Upper lobe of right lung (tissue), 1 donor: ENCODE results near the gene CDH13. TPM values are rescaled to one million over a fixed set of nuclear protein-coding genes. Genes with fewer than 3 reads are reported as not detected.

Source experiments
- ATAC-seq: fragments of 200-7000 bp; cut with Tn5 transposase; one replicate; pipeline ENCODE4 v1.9.1; 2020; ENCODE audit warnings: mild to moderate bottlenecking, moderate library complexity
- DNase-seq: peaks from one replicate; pipeline ENCODE4 v3.0.0-alpha.2; 2020
- H3K27ac ChIP-seq: fragments of 200-600 bp; one replicate; pipeline ENCODE4 v1.8.0; 2022
- H3K27me3 ChIP-seq: fragments of 200-600 bp; one replicate; pipeline ENCODE4 v1.8.0; 2022; ENCODE audit warnings: mild to moderate bottlenecking
- H3K36me3 ChIP-seq: fragments of 200-600 bp; one replicate; pipeline ENCODE4 v1.8.0; 2022
- H3K4me1 ChIP-seq: fragments of 200-600 bp; one replicate; pipeline ENCODE4 v1.8.0; 2022
- H3K4me3 ChIP-seq: fragments of 200-600 bp; one replicate; pipeline ENCODE4 v1.8.0; 2022; ENCODE audit warnings: mild to moderate bottlenecking
- H3K9me3 ChIP-seq: fragments of 200-600 bp; one replicate; pipeline ENCODE4 v1.8.0; 2022
- intact Hi-C: fragments of 100-400 bp; cut with DNase I; formaldehyde crosslinking; loops from one replicate; pipeline ENCODE4 v1.11.0; 2022
- total RNA-seq: library from RNA; stranded (reverse); fragmentation: NEBNext Ultra II Directional; extraction: Animal tissue kit (Norgen Biotek cat#: 25700); gene quantifications from one replicate; pipeline ENCODE4 v1.2.1, GENCODE V29; 2021
- TF ChIP-seq, protein P1 (sequence below): fragments of 200-600 bp; IDR thresholded peaks from one replicate; pipeline ENCODE4 v1.8.0; 2022; ENCODE audit warnings: antibody characterized with exemption
- donor health status: DM: no; HTN: yes; CAD: no; lungs with severe emphysema.

The CDH13 gene
- total RNA-seq, 1 donor from 2014 or later, result 27.2 TPM

GRCh38 chr16:82754716-82755513 is 128.1 kb downstream of the CDH13 start:
- no peaks in the 10 kb centered on the region for H3K27me3 ChIP-seq
- intact Hi-C loops, result no loop called here
- H3K9me3 ChIP-seq, result no peaks in the 10 kb centered on the region
- no peaks in the 10 kb centered on the region for H3K4me1 ChIP-seq
- H3K4me3 ChIP-seq, result no peak overlapping the region
- ATAC-seq (no peak), DNase-seq (no peak)
- H3K36me3 ChIP-seq, result no peaks in the 10 kb centered on the region
- no peak overlapping the region for H3K27ac ChIP-seq
- TF ChIP-seq, protein P1, sequence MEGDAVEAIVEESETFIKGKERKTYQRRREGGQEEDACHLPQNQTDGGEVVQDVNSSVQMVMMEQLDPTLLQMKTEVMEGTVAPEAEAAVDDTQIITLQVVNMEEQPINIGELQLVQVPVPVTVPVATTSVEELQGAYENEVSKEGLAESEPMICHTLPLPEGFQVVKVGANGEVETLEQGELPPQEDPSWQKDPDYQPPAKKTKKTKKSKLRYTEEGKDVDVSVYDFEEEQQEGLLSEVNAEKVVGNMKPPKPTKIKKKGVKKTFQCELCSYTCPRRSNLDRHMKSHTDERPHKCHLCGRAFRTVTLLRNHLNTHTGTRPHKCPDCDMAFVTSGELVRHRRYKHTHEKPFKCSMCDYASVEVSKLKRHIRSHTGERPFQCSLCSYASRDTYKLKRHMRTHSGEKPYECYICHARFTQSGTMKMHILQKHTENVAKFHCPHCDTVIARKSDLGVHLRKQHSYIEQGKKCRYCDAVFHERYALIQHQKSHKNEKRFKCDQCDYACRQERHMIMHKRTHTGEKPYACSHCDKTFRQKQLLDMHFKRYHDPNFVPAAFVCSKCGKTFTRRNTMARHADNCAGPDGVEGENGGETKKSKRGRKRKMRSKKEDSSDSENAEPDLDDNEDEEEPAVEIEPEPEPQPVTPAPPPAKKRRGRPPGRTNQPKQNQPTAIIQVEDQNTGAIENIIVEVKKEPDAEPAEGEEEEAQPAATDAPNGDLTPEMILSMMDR, result no peak

- H3K27ac ChIP-seq, result no peak overlapping the region
- H3K27me3 ChIP-seq, result no peaks in the 10 kb centered on the region
- intact Hi-C loops, result no loop called here
- H3K4me1 ChIP-seq, result peaks cover 3% of the 10 kb centered on the region
- H3K36me3 ChIP-seq, result no peaks in the 10 kb centered on the region
- TF ChIP-seq, protein P1, result peak; percentile 6
- no peak for DNase-seq
- H3K9me3 ChIP-seq, result no peaks in the 10 kb centered on the region
- ATAC-seq, result no peak
- no peak overlapping the region for H3K4me3 ChIP-seq
Measured at GRCh38 chr16:82755570-82756282, 129.0 kb downstream of the CDH13 start.

GRCh38 chr16:82756283-82756599 is 129.5 kb downstream of the CDH13 start:
- Histone ChIP-seq H3K27ac (no peak overlapping the region), H3K9me3 (no peaks in the 10 kb centered on the region), H3K4me3 (no peak overlapping the region), H3K27me3 (no peaks in the 10 kb centered on the region), H3K4me1 (peaks cover 8% of the 10 kb centered on the region), H3K36me3 (no peaks in the 10 kb centered on the region)
- TF ChIP-seq, protein P1, result no peak
- ATAC-seq (no peak), DNase-seq (no peak)
- intact Hi-C loops, result no loop called here

GRCh38 chr16:82758406-82758805 is 131.6 kb downstream of the CDH13 start:
- ATAC-seq (no peak), DNase-seq (no peak)
- Histone ChIP-seq H3K9me3 (no peaks in the 10 kb centered on the region), H3K4me3 (no peak overlapping the region), H3K4me1 (peaks cover 11% of the 10 kb centered on the region), H3K36me3 (no peaks in the 10 kb centered on the region), H3K27ac (no peak overlapping the region), H3K27me3 (no peaks in the 10 kb centered on the region)
- TF ChIP-seq, protein P1, result no peak
- intact Hi-C loops, result no loop called here

DNA sequence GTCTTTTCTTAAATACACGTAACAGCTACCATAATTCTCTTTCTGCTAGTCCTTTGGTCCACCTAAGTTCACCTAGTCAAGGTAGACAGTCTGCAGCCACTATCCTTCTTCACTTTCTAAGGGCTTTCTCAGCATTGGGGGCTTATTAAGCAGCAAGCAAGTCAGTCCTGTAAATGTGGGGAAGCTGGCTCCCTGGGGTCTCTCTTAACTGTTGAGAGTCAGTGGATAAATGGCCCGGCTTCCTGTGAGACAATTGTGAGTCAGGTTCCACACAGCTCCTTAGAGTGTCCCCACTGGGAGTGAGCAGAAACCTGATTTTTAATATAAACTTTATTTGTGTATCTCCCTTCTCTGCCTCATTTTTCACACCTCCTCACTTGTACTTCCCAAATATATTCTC is 132.1 kb downstream of the CDH13 start:
- Histone ChIP-seq H3K9me3 (no peaks in the 10 kb centered on the region), H3K27me3 (no peaks in the 10 kb centered on the region), H3K36me3 (no peaks in the 10 kb centered on the region), H3K27ac (no peak overlapping the region), H3K4me1 (peaks cover 11% of the 10 kb centered on the region), H3K4me3 (no peak overlapping the region)
- no peak for DNase-seq
- TF ChIP-seq, protein P1, result no peak
- intact Hi-C loops, result no loop called here
- ATAC-seq, result no peak
